Activated T-helper 1 cell treated with anti-CD3 and anti-CD28 coated beads, Interleukin-2, amount 50 U/mL, for 16 hours (primary cell): ENCODE measurements around the gene APC2.
"Not testable (repeated sequence)": the region's sequence is repeated elsewhere in the genome, so short reads cannot be mapped to it uniquely, and the experiment has no call there.

ENCODE experiments used
- DNase-seq, 2 donors: peaks; one replicate each; pipeline ENCODE4 v3.0.0-alpha.2; 2020; ENCODE audit warnings: low read depth in 1 of 2, low spot score in 1 of 2

The APC2 gene

DNA sequence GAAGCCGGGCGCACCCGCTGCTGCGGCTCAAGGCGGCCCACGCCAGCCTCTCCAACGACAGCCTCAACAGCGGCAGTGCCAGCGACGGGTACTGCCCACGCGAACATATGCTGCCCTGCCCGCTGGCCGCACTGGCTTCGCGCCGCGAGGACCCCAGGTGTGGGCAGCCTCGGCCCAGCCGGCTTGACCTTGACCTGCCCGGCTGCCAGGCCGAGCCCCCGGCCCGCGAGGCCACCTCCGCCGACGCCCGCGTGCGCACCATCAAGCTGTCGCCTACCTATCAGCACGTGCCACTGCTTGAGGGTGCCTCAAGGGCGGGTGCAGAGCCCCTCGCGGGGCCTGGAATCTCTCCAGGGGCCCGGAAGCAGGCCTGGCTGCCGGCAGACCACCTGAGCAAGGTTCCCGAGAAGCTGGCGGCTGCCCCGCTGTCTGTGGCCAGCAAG is 16.1 kb downstream of the APC2 start:
- DNase-seq: no peak

DNA sequence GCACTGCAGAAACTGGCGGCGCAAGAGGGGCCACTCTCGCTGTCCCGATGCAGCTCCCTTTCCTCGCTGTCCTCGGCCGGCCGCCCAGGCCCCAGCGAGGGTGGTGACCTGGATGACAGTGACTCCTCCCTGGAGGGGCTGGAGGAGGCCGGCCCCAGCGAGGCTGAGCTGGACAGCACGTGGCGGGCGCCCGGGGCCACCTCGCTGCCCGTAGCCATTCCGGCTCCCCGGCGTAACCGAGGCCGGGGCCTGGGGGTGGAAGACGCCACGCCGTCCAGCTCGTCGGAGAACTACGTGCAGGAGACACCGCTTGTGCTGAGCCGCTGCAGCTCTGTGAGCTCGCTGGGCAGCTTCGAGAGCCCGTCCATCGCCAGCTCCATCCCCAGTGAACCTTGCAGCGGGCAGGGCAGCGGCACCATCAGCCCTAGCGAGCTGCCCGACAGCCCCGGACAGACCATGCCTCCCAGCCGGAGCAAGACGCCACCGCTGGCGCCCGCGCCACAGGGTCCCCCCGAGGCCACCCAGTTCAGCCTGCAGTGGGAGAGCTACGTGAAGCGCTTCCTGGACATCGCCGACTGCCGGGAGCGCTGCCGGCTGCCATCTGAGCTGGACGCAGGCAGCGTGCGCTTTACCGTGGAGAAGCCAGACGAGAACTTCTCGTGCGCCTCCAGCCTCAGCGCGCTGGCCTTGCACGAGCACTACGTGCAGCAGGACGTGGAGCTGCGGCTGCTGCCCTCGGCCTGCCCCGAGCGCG is 16.7 kb downstream of the APC2 start:
- no peak for DNase-seq

DNA sequence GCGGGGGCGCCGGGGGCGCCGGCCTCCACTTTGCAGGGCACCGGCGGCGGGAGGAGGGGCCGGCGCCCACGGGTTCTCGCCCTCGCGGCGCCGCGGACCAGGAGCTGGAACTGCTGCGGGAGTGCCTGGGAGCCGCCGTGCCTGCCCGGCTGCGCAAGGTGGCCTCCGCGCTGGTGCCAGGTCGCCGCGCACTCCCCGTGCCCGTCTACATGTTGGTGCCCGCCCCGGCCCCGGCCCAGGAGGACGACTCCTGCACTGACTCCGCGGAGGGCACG is 17.2 kb downstream of the APC2 start:
- no peak for DNase-seq

DNA sequence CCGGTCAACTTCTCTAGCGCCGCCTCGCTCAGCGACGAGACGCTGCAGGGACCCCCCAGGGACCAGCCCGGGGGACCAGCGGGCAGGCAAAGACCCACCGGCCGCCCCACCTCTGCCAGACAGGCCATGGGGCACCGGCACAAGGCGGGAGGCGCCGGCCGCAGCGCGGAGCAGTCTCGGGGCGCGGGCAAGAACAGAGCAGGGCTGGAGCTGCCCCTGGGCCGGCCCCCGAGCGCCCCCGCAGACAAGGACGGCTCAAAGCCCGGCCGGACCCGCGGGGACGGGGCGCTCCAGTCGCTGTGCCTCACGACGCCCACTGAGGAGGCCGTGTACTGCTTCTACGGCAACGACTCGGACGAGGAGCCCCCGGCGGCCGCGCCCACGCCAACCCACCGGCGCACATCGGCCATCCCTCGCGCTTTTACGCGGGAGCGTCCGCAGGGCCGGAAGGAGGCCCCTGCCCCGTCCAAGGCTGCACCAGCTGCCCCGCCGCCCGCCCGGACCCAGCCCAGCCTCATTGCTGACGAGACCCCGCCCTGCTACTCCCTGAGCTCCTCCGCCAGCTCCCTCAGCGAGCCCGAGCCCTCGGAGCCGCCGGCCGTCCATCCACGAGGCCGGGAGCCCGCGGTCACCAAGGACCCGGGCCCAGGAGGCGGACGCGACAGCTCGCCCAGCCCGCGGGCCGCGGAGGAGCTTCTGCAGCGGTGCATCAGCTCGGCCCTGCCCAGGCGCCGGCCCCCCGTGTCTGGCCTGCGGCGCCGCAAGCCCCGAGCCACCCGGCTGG is 17.8 kb downstream of the APC2 start:
- no peak for DNase-seq

DNA sequence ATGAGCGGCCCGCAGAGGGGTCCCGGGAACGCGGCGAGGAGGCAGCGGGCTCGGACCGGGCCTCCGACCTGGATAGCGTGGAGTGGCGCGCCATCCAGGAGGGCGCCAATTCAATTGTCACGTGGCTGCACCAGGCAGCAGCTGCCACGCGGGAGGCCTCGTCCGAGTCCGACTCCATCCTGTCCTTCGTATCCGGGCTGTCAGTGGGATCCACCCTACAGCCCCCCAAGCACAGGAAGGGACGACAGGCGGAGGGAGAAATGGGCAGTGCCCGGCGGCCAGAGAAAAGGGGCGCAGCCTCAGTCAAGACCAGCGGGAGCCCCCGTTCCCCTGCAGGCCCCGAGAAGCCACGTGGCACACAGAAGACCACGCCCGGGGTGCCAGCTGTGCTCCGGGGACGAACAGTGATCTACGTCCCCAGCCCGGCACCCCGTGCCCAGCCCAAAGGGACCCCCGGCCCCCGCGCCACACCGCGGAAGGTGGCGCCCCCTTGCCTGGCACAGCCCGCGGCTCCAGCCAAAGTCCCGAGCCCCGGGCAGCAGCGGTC is 18.4 kb downstream of the APC2 start:
- no peak for DNase-seq

DNA sequence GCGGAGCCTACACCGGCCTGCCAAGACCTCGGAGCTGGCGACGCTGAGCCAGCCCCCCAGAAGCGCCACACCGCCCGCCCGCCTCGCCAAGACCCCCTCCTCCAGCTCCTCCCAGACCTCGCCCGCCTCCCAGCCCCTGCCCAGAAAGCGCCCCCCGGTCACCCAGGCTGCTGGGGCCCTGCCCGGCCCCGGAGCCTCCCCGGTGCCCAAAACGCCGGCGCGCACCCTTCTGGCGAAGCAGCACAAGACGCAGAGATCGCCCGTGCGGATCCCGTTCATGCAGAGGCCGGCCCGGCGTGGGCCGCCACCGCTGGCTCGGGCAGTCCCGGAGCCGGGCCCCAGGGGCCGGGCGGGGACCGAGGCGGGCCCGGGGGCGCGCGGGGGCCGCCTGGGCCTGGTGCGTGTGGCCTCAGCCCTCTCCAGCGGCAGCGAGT is 18.9 kb downstream of the APC2 start:
- DNase-seq: no peak

DNA sequence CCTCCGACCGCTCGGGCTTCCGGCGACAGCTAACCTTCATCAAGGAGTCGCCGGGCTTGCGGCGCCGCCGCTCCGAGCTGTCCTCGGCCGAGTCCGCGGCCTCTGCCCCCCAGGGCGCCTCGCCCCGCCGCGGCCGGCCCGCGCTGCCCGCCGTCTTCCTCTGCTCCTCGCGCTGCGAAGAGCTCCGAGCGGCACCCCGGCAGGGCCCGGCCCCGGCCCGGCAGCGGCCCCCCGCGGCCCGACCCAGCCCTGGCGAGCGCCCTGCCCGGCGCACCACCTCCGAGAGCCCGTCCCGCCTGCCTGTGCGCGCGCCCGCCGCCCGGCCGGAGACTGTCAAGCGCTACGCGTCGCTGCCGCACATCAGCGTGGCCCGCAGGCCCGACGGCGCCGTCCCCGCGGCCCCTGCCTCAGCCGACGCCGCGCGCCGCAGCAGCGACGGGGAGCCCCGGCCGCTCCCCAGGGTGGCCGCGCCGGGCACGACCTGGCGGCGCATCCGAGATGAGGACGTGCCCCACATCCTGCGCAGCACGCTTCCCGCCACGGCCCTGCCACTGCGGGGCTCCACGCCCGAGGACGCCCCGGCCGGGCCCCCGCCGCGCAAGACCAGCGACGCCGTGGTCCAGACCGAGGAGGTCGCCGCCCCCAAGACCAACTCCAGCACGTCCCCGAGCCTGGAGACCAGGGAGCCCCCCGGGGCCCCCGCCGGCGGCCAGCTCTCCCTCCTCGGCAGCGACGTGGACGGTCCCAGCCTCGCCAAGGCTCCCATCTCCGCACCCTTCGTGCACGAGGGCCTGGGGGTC is 19.5 kb downstream of the APC2 start:
- DNase-seq: no peak

DNA sequence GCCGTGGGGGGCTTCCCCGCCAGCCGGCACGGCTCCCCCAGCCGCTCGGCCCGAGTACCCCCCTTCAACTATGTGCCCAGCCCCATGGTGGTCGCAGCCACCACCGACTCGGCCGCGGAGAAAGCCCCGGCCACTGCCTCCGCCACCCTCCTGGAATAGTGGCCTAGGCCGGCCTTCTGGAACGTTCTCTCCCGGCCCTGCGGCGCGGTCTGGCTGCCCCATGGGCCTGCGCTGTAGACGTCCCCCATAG is 20.1 kb downstream of the APC2 start:
- DNase-seq: no peak

DNA sequence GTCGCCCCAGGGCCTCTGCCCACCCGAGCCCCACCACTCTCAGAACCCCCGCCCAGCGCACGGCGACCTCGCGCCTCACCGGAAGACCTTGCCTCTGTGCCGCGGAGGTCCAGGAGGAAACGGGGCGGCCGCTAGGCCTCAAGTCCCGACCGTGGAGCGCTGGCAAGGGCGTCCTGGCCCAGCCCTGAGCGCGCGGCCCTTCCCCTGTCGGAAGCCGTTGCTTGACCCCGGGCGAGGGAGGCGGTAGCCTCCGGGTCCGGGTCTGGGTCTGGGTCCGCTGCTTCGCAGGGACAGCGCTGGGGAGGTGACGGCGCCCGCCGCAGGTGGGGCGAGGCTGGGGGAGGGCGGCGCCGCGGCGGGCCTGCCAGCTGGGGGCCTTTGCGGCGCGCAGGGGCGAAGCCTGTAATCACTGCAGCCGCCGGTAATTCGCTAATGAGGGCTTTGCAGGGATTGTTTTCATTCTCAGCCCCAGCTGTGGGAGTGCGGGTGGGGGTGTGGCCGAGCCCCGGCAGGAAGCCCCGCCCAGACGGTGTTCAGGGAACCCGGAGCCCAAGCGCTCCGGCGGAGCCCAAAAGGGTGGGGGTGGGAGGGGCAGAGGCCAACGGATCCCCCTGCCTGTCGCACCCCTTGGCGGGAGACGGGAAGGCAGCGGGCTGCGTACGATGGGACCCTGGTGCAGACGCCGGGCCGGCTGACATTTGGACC is 20.5 kb downstream of the APC2 start:
- DNase-seq: peak; percentile 45 to 54

DNA sequence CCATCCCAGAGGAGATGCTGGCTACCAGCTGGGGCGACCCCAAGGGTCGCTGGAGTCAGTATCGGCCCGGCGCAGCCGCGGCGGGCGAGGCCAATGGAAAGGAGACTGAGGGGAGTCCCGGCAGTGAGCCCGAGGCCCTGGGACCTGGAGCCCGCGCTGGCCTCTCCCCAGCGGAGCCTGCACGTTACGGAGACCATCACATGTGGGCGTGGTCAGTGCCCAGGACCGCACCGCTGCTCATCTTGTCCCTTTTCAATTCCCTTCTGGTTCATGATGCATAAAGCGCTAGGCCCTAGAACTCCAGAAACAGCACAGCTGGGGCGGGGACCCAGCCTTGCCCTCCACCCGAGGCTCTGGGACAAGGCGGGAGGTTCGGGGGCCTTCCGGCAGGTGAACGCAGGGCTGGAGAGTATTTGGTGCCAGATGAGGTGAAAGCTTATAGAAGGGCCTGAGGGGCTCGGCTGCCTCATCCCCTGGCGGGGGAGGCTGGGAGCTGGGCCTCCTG is 21.1 kb downstream of the APC2 start:
- no peak for DNase-seq

DNA sequence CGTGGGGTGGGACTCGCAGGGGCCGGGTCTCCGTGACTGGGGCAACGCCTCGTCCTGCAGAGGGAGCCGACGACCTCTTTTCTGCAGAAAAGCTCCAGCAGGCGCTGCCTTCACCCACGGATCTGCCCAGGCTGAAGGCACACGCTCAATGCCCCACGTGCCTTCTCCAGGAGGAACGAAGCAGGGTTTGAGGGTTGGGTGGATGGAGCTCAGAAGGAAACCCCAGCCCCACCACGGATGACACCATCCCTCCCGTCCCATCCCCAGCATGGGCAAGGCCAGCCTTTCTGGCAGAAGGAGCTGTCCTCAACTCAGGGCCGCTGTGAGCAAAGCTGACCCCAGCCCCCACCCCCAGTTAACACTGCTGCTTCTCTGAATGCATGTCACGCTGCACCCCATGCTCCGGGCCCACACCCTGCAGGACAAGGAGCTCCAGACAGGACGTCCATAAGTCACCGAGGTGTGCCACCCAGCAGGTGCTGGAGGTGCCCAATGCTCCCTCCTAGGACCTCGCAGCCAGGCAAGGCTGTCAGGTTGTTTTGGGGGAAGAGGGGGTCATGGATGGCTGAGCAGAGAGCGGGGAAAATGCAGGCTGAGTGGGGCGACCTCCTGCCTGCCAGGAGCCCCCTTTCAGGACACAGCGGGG is 21.7 kb downstream of the APC2 start:
- DNase-seq: no peak

DNA sequence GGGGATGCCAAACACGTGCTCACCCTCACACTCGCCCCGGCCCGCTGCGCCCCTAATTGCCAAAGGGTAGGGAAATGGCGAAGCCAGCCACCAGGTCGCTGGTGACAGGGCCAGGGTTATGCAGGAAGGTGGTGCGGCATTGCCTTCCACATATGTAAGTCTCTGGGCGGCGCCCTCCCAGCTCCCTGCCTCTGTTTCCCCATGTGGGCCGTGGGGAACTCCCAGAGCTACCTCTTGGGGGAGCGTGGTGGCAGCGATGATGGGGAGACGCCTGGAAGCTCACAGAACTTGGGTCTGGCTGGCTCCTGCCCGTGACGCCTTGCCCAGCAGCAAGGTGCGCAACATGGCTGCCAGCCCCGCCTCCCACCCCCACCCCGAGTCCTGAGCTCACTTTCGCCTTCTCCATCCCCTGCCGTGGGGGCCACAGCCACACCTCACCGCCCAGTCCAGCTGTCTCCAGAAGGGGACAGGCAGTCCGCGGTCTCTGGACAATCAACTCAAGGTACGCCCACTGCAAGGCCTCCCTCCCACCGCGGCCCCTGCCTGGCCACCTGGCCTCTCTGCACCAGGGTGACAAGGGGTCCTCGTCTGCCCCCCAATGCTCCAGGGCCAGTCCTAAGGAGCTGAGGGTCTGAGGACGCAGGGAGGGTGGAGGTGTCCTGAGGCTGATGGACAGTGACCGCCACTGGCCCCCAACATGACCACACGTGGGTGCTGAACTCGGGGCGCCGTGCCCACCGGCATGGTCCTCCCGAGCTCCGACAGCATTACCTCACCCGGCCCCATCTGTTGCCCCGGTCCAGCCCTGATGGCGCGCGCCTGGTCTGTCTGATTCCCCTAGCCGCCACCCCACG is 22.5 kb downstream of the APC2 start:
- DNase-seq: no peak

DNA sequence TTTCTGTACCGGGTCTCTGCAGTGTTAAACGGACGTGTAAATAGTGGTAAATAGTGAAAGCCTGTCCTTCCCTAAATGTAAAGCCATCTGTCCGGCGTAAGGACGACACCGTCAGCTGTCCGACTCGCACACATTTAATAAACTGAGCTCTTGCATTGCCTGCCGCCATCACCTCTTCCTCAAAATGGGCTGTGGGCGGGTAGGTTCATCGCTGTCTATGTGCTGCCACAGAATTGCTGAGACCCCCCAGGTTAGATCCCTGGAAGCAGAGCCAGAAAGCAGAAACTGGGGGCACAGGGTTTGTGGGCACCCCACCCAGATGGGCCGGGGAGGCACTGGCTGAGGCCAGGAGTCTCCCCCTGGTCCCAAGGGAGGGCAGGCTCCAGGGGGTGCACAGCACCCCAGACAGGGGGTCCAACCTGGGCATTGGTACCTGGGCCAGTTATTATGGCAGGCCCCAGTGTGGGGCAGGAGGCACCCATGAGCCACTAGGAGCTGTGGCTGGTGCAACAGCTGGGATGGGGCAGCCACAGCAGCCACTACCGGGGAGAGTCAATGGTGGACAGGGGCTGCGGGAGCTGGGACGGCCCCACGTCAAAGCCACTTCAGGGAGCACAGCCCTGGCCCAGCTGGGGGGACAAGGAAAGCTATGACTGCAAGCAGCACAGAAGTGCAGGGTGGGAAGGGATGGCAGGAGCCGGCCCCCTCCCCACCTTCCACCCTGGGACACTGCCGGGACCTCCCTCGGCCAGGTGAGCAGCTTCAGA is 23.3 kb downstream of the APC2 start:
- no peak for DNase-seq

DNA sequence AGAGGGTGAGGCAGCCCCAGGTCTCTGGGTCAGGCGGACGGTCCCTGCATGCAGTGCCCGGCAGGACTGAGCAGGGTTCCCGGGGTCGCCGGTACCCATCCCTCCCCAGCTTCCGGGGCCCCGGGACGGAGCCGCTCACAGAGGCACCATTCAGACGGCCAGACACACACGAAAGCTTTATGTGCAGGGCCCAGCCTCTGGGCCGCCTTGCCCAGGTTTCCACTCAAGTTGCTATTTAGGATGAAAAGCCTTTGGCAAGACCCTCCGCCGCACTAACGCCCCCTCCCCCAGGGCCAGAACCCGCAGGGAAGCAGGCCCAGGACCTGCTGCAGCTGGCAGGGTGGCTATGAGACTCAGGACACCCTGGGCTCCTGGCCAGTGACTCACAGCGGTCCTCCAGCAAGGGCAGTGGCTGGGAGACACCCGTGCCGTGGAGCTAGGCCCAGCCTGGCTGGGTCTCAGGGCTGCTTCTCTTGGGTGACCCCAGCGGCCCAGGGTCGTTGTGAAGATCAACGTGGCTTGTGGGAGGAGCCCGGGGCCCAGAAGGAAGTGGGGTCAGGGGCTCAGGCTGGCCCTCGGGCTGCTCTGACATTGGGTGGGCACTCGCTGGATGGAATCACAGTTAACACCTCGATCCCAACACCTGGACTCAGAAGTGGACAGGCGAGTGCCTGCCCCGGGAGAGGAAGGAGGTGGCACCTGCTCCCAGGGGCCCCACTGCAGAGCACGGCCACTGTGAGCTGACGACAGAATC is 24.3 kb downstream of the APC2 start:
- no peak for DNase-seq

DNA sequence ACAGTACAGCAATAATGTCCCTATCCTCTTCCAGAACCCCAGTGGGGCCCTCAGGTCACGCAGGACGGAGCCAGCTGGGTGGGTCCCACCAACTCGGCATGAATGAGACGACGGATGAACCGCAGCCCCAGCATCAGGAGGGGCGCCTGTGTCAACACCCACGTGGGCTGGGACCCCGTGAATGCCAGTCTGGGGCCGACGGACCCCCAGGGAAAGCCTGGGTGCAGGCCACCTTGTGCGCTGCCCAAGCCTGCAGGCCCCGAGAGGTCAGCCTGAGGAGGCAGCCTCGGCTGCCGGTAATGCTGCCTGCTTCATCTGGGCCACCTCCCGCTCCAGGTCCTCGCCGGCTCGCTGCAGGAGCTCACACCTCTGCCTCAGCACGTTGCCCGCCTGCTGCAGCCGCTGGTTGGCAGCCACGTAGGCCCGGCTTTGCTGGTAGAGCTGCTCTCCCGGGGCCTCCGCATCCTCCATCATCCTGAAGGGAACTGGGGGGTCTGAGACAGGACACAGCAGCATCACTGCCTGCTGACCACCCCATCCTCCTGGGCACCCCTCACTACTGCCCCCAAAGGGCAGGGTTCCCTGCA is 24.9 kb downstream of the APC2 start:
- DNase-seq: no peak

DNA sequence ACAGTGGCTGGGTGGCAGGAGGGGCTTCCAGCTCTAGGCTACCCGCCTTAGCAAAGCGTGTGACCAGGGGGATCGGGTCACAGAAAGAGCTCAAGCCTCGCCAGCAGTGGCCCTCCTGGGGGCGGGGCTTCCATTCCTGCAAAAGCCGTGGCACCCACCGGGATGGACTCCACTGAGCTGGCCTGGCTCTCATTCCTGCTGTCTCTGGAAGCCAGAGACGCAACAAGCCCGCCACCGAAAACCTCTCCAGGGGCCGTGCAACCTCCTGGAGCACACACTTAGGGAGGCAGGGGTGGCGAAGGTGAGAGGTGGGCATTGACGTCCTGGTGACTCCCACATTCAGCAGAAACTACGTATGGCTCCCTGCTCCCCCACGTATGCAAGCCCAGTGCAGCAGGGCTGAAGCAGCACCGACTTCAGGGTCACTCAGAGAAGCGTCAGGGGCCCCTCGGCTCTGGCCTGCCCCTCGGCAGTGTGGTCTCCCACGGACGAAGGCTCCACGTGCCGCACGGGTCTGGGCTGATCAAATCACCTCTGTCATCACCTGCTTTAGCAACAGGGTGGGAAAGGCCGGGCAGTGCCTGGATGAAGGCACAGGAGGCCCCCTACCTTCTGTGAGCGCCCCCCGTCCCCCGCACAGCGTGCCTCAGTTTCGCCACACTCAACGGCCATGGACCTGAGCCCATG is 26.0 kb downstream of the APC2 start:
- DNase-seq: no peak

DNA sequence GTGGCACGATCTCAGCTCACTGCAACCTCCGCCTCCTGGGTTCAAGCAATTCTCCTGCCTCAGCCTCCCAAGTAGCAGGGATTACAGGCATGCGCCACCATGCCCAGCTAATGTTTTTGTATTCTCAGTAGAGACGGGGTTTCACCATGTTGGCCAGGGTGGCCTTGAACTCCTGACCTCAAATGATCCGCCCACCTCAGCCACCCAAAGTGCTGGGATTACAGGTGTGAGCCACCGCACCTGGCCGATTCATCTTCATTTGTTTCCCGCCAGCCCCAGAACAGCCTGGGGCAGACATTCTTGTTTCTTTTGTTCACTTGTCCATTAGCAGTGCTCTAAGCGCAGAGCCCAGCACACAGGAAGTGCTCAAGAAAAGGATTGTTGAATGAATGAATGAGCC is 27.1 kb downstream of the APC2 start:
- not testable (repeated sequence) for DNase-seq
